ENCODE data around the gene SPN.
"Not testable (repeated sequence)": the region's sequence is repeated elsewhere in the genome, so short reads cannot be mapped to it uniquely, and the experiment has no call there.

- TF ChIP-seq CTCF, POLR2A (IDR thresholded peaks at IDR 0.05): not testable (repeated sequence)
Observed at GRCh38 chr16:29629318-29629717, 33.7 kb upstream of the SPN start.
